ENCODE data around the gene TMEM144.

TMEM144 gene

GRCh38 chr4:158300012-158300411 lies 89.7 kb downstream of the TMEM144 start:
- DNase-seq (ENCODE audit: low spot score) = no peak

DNA sequence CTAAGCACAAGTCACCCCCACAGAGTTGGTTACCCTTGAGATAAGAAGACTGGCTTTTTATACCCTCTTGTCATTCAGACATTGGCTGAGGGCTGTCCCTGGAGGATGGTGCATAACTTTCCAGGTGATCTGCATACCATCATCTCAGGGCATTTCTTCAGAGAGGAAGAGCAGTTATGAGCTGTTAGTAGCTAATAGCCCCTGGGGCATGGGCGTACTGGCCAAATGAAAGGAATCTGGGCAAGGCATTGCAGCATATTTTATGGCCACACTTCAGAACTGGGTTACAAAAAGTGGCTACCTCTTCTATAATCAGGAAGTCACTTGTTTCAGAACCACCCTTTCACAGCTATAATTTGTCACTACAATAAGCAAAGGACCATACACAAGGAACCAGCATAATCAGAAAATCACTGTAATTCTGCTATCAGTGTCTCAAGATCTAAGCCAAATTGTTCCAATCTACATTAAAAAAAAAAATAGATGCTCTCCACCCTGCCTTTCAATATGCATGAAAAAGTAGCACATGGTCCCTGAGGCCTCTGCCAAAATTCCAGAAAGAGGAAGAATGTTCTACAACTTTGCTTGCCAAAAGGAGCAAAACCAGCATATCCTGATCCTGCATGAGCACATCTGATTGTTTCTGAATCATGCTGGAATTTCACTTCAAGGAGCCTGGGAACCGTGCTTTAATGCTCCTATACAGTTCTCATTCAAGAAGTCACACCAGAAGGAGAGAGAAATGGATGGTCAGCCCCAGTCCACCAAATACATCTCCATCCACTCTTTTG lies 92.0 kb downstream of the TMEM144 start:
- no peak for DNase-seq (ENCODE audit: low spot score)

- DNase-seq (ENCODE audit: low spot score) = no peak
Observed at GRCh38 chr4:158304694-158305093, 94.4 kb downstream of the TMEM144 start.

Measured in RKO (cell line).